HG03095 (cell line): ENCODE data around the gene PEMT.
"Not testable (repeated sequence)": the region's sequence is repeated elsewhere in the genome, so short reads cannot be mapped to it uniquely, and the experiment has no call there.

Experiments
- ATAC-seq: cut with Tn5 transposase; IDR thresholded peaks from one replicate; pipeline ENCODE4 v1.9.1; 2021; ENCODE audit warnings: moderate library complexity; ENCODE audit not compliant: unreplicated experiment

PEMT gene, protein sequence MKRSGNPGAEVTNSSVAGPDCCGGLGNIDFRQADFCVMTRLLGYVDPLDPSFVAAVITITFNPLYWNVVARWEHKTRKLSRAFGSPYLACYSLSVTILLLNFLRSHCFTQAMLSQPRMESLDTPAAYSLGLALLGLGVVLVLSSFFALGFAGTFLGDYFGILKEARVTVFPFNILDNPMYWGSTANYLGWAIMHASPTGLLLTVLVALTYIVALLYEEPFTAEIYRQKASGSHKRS

DNA sequence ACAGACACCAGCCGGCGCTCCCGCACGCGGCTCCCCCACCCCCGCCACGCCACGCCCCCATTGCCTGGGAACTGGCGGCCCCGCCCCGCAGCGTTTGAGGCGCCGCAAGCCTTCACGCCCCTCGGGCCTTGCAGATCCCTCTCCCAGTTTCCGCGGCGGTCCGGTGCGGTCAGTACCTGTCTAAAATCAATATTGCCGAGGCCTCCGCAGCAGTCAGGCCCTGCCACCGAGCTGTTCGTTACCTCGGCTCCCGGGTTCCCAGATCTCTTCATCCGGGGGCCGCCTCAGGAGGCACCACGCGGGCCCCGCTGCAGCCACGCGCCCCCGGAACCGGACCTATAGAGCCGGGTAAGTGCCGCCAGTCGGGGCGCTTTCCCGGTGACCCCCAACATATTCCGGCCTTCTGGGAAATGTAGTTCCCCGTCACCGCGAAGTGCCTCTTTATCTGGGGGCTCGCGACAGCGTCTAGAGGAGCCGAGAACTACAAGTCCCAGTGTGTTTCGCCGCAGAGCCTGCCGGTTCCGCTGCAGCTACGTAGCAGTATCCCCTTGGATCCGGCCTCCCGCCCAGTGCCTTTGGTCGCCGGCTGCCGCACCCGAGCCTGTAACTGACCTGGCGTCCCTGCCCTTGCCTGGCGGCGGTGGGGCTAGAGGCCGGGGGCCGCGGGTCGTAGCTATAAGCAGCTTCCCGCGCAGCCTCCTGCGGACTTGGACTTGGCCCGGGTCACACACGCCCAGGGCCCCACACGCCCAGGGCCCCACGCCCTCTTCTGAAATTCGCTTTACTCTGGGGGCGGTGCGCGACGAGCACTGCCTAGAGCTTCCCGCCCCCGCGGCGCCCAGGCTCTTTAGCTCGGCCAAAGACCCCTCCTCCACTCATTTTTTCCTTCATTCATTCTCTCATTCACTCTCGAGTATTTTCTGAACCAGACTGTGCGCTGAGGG is at the start of gene PEMT:
TSS of gene PEMT (minus strand) at position 354 of the 944 bp plus-strand sequence. CDS start at position 272, 82 bp downstream.
- peak; percentile 94 for ATAC-seq

DNA sequence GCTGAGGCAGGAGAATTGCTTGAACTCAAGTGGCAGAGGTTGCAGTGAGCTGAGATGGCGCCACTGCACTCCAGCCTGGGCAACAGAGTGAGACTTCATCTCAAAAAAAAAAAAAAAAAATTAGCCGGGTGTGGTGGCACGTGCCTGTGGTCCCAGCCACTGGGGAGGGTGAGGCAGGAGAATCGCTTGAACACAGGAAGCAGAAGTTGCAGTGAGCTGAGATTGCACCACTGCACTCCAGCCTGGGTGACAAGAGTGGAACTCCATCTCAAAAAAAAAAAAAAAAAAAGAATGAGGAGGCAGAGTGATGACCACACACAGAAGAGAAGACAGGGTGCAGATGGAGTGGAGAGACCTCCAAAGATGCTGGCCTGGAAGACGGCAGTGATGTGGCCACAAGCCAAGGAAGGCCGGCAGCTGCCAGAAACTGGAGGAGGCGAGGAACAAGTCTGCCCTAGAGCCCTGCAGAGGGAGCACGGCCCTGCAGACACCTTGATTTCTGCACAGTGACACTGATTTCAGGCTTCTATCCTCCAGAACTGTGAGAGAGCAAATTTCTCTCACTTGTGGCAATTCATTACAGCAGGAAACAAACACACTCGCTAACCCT is 48.3 kb upstream of the PEMT start:
- ATAC-seq = not testable (repeated sequence)

DNA sequence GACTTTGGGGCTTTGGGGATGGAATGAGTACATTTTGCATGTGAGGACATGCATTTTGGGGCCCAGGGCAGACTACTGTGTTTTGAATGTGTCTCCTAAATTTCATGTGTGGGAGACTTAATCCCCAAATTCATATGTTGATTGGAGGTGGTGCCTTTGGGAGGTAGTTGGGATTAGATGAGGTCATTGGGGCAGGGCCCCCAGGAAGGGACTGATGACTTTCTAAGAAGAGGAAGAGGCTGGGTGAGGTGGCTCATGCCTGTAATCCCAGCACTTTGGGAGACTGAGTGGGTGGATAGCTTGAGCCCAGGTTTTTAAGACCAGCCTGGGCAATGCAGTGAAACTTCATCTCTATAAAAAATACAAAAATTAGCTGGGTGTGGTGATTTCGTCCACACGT is 47.0 kb upstream of the PEMT start:
- no peak for ATAC-seq

DNA sequence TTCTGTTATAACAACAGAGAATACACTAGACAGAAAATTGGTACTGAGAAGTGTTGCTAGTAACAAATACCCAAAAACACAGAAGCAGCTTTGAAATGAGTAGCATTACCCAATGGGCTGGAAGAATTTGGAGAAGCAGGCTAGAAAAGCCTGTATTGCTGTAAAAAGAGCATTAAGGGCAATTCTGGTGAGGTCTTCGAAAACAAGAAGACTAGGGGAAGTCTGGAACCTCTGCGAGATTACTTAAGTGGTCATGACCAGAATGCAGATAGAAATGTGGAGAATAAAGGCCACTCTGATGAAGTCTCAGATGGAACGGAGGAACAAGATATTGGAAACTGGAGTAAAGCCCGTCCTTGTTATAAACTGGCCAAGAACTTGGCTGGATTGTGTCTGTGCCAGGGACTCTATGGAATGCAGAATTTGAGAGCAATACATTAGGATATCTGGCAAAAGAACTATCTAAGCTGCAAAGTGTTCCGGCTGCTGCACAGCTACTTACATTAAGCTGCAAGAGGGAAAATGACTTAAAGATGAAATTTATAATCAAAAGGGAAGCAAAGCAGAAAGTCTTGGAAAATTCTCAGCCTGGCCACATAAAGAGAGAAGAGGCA is 44.9 kb upstream of the PEMT start:
- no peak for ATAC-seq

DNA sequence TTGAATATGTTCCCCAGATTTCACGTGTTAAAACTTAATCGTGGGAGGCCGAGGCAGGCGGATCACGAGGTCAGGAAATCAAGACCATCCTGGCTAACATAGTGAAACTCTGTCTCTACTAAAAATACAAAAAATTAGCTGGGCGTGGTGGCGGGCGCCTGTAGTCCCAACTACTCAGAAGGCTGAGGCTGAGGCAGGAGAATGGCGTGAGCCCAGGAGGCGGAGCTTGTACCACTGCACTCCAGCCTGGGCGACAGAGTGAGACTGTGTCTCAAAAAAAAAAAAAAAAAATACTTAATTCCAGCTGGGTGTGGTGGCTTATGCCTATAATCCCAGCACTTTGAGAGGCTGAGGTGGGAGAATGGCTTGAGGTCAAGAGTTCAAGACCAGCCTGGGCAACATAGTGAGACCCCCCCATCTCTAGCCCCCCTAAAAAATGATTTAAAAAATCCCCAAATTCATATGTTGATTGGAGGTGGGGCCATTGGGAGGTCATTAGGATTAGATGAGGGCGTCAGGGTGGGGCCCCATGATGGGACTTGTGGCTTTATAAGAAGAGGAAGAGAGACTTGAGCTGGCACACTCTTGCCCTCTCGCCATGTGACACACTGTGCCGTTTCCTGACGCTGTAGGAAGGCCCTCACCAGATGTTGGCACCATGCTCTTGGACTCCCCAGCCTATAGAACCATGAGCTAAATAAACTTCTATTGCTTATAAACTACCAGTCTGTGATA is 44.2 kb upstream of the PEMT start:
- ATAC-seq = not testable (repeated sequence)

DNA sequence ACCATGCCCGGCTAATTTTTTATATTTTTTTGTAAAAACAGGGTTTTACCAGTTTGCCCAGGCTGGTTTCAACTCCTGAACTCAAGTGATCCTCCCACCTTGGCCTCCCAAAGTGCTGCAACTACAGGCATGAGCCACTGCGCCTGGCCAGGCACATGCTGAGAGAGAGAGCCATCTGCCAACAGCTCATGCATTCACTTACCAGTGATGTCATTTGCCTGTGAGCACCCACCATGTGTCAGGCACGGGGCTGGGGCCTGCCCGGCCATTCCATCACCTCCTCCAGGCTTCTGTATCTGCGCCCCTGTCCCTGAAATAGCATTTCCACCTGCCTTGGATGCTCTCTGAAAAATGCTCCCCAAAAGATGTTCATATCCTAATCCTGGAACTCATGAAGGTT is 43.6 kb upstream of the PEMT start:
- ATAC-seq = no peak

DNA sequence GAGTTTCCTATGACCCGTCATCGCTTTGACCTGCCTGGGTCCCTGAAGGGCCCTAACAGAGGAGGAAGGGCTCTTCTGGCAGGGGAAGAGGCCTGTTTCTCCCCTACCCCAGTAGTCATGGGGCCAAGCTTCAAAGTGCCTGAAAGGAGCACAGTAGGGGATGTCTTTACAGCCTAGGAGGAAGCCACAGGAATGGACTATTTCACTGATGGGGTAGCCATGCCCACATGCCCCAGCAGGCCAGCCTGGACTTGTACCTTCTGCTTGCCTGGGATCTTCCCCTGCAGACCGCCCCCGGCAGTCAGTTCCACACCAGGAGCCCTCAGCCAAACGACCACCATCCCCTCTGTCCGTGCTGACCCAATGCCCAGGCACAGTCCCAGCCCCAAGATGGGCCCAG is 41.8 kb upstream of the PEMT start:
- ATAC-seq = no peak

DNA sequence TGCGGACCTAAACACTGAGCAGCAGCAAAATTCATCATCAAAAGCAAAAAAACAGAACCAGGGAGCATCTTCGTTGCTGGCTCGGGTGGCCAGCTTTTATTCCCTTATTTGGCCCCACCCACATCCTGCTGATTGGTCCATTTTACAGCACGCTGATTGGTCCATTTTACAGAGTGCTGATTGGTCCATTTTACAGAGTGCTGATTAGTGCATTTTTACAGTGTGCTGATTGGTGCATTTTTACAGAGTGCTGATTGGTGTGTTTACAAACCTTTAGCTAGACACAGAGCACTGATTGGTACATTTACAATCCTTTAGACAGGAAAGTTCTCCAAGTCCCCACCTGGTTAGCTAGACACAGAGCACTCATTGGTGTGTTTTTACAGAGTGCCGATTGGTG is 41.2 kb upstream of the PEMT start:
- ATAC-seq = not testable (repeated sequence)

DNA sequence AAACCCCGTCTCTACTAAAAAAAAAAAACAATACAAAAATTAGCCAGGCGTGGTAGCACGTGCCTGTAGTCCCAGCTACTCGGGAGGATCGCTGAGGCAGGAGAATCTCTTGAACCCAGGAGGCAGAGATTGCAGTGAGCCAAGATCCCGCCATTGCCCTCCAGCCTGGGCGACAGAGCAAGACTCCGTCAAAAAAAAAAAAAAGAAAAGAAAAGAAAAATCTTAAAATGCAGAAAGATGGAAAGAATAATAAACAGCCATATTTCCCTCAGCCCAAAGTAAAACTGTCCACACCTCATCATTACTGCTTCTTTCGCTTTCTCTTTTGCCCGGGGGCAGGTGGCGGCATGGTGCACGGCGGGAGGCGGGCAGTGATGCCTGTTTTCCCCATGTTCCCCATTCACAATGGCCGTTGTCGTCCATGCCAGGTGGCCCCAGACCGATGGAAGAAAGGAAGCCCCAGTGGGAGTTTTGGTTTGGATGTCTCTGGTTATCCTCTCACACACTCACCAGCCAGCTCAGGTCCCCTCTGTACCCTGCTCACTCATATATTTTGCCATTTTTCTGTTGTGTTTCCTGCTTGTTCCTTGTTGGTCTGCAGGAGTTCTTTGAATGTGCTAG is 37.0 kb upstream of the PEMT start:
- no peak for ATAC-seq

DNA sequence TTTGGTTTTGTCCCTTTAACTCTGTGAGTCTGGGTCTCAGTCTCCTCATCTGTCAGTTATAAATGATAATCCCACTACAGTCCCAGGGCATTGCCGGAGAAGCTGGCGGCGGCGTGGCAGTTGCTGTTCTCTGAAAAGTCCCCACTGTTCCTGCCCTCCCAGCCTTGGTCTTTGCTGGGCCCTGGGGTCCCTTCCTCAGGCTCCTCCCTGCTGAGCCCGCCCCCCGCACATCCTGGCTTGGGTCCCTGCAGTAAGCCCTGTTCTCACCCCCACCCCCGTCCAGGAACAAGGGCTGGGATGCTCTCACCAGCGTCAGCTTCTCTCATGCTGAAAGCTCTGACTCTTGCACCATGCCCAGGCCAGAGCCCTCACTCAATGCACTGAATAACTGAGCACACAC is 35.3 kb upstream of the PEMT start:
- no peak for ATAC-seq

DNA sequence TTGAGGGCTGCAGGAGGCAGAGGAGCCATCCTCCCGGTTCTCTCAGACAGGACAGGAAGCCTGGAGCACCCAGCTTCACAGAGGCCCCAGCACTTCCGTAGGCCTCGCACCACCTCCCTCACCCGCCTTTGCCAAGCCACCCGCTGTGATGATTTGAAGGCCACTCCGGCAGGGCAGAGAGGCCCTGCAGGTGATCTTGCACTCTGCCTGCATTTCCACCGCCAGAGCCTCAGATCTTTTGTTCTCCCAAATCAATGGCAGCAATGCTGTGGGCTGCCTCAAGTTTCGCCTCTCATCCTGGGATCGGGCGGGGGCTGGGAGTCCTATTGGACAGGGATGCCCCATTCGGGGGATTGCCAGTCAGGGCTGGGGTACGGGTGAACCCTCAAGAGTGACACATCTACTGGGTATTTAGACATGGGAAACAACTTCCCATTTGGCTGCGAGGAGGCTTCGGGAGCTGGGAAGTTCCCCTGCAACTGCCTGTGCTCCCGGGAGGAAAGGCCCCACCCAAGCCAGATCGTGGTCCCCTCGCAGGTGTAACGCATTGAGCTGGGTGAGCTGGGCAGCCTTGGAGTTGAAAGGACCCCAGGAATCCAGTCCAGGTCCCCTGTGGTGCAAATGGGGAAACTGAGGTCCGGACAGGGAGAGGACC is 34.8 kb upstream of the PEMT start:
- no peak for ATAC-seq

DNA sequence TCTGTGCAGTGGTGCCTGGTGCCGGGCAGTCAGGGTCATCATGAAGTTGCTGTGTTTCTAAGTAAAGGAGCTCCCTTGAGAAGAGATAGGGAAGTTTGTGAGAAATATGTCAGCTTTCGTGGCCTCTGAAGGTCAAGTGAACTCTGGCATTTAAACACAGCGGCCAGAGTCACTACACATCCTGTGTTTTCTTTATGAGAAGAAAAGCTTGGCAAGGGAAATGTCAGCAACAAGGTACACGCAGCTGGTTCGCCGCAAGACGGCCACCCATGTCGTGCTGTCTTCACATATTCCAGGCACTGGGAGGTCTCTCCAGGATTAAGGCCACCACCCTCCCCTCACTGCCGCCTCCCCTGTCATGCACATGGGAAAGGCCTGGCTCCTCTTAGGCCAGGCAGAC is 33.2 kb upstream of the PEMT start:
- no peak for ATAC-seq

DNA sequence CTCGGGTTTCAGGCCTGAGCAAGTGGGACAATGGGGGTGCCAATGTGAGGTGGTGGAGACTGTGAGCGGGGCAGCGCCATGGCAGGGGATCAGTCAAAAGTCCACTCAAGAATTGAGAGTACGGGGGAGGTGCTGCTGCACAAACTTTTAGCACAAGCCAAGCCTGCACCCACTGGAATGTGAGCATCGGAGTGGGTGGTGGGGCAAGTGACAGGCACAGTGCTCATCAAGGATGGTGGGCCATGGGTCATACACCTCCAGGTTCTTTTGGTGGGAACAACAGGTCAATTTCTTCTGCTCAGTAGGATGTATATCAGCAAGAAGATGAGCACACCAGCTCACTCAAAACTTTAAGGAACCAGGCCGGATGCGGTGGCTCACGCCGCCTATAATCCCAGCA is 32.4 kb upstream of the PEMT start:
- no peak for ATAC-seq

DNA sequence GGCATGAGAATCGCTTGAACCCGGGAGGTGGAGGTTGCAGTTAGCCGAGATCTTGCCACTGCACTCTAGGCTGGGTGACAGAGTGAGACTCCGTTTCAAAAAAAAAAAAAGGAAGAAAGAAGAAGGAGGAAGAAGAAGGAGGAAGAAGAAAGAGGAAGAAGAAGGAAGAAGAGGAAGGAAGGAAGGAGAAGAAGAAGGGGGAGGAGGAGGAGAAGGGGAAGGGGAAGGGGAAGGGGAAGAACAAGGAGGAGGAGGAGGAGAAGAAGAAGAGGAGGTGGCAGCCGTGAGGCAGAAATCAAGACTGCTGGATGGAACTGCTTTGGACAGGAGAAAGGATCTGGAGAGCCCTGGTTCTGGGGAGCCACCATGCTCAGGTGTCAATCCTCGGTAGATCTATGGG is 29.7 kb upstream of the PEMT start:
- ATAC-seq = no peak

DNA sequence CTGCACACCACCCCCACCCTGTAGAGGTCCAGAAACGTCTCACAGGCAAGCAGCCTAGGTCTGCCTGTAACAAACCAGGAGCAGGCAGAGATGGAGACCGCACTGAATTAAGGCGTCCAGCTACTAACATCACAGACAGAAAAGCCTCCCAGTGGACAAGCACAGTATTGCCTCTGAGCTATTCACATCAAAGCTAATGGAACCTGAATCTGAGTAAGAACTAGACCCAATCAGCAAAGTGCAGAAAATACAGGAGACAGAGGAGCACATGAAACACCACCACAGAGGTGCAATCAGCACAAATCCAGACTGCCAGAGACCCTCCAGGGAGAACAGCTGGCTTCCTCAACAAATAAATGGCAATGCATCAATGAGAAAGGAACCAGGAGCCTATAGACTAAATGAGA is 22.2 kb upstream of the PEMT start:
- no peak for ATAC-seq

DNA sequence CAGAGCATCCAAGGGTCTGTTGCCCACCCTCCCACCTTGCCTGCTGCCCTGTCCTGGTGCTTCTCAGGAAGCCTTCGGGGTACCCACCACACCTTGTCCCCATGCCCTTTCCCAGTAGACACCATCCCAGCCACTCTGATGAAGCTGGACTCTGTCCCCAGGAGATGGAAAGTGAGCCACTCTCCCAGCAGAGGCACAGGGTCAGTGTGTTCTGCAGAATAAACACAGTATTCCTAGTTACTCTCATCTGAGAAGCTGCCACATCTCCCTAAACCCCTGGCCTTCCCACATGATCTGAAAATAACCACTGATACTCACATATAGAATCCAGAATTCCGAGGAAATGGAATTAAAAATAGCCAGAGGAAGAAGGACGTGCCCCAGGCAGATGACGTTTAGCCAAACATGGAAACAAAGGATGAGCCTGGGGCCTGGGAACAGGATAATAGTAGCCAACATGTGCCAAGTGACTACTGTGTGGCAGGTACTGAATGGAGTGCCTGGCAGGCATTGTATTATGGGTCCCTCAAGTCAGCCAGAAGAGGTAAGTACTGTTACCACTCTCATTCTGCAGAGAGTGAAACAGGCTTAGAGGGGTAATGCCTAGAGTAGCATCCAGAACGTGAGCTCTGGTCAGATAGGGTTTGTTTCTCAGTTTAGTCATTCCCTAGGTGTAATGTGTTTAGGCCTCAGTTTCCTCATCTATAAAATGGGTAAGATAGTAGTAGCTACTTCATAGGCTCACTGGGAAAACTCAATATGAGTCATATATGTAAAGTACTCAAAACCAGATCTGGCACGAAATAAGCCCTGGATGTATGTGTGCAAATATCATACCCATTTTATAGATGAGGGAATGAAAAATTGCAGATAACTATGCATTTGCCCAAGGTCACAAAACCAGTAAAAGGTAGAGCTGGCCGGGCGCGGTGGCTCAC is 20.8 kb upstream of the PEMT start:
- ATAC-seq = no peak

DNA sequence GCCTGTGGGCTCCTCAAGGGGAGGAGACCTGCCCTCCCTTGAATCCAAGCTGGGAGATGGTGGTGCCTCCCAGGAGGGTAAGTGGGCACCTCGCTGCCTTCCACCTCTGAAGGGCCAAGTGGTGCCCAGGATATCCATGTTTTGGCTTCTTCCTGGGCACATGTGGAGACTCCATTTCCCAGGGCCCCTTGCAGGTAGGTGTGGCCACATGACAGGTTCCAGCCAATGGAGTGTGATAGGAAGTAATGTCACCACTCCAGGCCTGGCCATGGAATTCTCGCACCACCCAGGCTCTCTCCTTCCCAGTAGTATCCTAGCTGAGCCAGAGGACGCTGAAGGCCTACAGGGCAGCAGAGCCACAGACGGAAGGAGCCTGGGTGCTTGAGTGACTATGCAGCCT is 17.6 kb upstream of the PEMT start:
- no peak for ATAC-seq

DNA sequence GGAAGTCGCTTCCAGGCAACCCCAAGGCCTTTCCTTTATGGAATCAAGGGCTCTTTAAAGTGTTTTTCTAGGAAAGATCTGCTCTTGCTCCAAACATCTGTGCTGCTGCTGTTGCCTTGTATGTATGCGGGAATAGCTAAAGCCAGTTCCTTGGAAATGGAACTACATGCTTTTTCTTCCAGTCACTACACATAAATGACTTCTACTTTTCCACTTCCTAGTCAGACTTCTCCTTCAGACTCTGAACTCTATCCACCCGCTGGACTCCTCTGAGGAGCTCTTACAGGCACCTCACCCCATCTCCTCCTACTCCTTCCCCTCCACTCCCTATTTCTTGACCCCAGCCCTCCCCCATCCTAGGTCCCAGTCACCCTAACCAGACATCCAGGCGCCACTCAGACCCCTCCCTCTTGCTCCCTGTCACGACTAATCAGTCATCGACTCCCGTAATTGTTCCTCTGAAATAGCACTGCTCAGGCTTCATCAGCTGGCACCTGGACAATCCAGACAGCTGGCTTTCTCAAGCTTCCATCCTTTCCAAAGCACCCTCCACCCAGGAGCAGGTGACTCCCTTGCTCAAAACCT is 15.0 kb upstream of the PEMT start:
- no peak for ATAC-seq
